ENCODE results near the gene SIVA1.
"Not testable (repeated sequence)": the region's sequence is repeated elsewhere in the genome, so short reads cannot be mapped to it uniquely, and the experiment has no call there.

The SIVA1 gene

DNA sequence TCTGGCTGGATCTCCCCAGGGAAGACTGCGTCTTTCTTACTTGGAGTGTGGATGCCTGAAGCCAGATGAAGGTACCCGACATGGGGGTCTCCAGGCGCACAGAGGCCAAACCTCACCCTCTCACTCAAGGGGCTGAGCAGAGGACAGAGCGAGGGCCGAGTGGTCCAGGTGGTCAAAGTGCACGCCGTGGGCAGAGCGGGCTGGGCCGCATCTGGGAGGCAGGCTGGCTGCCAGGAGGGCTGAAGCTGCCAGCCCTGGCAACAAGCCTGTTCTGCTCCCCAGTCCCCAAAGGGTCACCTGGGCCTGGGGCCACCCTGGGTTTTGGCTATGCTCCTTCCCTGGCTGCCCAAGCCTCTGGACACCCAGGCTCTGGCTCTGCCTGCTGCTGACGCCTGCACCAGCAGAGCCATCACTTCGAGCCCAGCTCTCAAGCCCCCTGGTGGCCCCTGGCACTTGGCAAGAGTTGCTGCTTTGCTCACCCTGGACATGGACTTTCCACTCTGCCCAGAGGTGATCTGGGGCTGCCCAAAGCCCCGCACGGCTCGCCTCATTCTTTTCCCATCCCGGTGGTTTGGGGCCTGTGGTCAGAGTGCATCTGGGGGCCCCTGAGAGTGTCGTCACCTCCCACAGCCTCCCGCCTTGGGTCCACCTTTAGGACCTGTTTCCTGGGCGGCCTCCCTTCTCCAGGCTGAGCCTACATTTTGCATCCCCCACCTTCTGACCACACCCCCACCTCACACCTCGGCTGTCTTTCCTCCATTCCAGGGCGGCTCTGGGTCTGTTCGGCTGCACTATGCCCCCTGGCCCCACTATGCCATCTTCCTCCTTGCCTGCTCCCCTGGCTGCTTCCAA, 26.1 kb upstream of the SIVA1 start:
- peaks cover under 1% of the 10 kb centered on the region for H3K4me1 ChIP-seq (ENCODE audit: insufficient read depth, poor library complexity, severe bottlenecking)
- peaks cover under 1% of the 10 kb centered on the region for H3K36me3 ChIP-seq (ENCODE audit: low read depth)
- no peak for DNase-seq (ENCODE audit: low spot score)
- TF ChIP-seq, protein P1, sequence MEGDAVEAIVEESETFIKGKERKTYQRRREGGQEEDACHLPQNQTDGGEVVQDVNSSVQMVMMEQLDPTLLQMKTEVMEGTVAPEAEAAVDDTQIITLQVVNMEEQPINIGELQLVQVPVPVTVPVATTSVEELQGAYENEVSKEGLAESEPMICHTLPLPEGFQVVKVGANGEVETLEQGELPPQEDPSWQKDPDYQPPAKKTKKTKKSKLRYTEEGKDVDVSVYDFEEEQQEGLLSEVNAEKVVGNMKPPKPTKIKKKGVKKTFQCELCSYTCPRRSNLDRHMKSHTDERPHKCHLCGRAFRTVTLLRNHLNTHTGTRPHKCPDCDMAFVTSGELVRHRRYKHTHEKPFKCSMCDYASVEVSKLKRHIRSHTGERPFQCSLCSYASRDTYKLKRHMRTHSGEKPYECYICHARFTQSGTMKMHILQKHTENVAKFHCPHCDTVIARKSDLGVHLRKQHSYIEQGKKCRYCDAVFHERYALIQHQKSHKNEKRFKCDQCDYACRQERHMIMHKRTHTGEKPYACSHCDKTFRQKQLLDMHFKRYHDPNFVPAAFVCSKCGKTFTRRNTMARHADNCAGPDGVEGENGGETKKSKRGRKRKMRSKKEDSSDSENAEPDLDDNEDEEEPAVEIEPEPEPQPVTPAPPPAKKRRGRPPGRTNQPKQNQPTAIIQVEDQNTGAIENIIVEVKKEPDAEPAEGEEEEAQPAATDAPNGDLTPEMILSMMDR (IDR thresholded peaks at IDR 0.05; ENCODE audit: poor library complexity, severe bottlenecking): no peak
- no peak for ATAC-seq (ENCODE audit: low read depth)
- no peaks in the 10 kb centered on the region for H3K9me3 ChIP-seq (ENCODE audit: severe bottlenecking)
- H3K4me3 ChIP-seq (ENCODE audit: severe bottlenecking): no peak overlapping the region
- H3K27ac ChIP-seq (ENCODE audit: poor library complexity, severe bottlenecking): no peak overlapping the region
- no peaks in the 10 kb centered on the region for H3K27me3 ChIP-seq (ENCODE audit: insufficient read depth, poor library complexity, severe bottlenecking)

DNA sequence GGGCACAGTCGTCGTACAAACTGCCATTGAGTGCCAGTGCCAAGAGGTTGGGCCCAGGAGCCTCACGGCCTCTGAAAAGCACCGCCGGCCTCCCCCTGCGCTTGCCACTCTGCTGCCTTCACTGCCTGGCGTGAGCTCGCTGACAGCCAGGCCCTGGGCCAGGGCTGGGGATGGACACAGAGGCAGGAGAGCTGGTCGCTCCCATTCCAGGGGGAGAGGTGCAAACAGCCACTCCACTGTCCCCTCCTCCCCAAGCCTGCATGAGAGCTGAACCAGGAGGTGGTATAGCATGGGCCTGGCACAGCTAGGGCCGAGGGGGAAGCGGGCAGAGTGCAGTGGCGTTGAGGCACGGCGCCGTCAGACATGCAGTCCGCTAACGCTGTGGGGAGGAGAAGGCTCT, 24.3 kb upstream of the SIVA1 start:
- Histone ChIP-seq H3K4me3 (ENCODE audit: severe bottlenecking) (no peak overlapping the region), H3K36me3 (ENCODE audit: low read depth) (no peaks in the 10 kb centered on the region), H3K4me1 (ENCODE audit: insufficient read depth, poor library complexity, severe bottlenecking) (peaks cover 18% of the 10 kb centered on the region), H3K27me3 (ENCODE audit: insufficient read depth, poor library complexity, severe bottlenecking) (no peaks in the 10 kb centered on the region), H3K27ac (ENCODE audit: poor library complexity, severe bottlenecking) (no peak overlapping the region), H3K9me3 (ENCODE audit: severe bottlenecking) (no peaks in the 10 kb centered on the region)
- ATAC-seq (ENCODE audit: low read depth) (no peak), DNase-seq (ENCODE audit: low spot score) (no peak)
- TF ChIP-seq, protein P1 (IDR thresholded peaks at IDR 0.05; ENCODE audit: poor library complexity, severe bottlenecking): no peak

DNA sequence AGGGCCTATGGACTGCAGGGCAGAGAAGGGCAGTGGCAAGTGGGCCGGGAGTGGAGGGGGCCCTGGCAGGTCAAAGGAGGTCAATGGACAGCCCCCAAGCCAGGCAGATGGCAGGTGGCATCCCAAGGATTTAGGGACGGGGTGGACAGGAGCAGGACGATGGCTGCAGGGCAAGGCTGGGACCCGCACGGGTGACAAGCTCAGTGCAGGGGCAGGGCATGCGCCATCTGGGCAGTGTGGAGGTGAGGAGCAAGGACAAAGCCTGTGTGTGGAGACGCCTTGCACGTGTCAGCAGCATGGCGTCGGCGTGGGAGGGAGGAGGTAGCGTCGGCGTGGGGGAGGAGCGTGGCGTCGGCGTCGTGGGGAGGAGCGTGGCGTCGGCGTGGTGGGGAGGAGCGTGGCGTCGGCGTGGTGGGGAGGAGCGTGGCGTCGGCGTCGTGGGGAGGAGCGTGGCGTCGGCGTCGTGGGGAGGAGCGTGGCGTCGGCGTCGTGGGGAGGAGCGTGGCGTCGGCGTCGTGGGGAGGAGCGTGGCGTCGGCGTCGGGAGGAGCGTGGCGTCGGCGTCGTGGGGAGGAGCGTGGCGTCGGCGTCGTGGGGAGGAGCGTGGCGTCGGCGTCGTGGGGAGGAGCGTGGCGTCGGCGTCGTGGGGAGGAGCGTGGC, 23.6 kb upstream of the SIVA1 start:
- not testable (repeated sequence) for DNase-seq (ENCODE audit: low spot score); H3K36me3 ChIP-seq (ENCODE audit: low read depth); H3K27me3 ChIP-seq (ENCODE audit: insufficient read depth, poor library complexity, severe bottlenecking); H3K27ac ChIP-seq (ENCODE audit: poor library complexity, severe bottlenecking); H3K9me3 ChIP-seq (ENCODE audit: severe bottlenecking); ATAC-seq (ENCODE audit: low read depth); H3K4me3 ChIP-seq (ENCODE audit: severe bottlenecking)
- peaks cover 25% of the 10 kb centered on the region for H3K4me1 ChIP-seq (ENCODE audit: insufficient read depth, poor library complexity, severe bottlenecking)

DNA sequence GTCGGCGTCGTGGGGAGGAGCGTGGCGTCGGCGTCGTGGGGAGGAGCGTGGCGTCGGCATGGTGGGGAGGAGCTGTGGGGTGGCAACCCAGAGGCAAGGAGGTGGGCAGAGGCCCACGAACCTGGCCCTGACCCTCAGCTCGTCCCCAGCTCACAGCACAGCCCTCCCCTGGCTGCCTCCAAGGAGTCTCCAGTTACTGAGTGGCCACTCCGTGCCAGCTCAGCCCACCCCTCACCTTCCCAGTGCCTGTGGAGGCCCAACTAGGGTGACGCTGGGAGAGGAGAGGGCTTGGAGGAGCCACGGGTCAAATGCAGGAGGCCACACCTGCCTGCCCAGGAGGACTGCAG, 23.1 kb upstream of the SIVA1 start:
- Histone ChIP-seq H3K27me3 (ENCODE audit: insufficient read depth, poor library complexity, severe bottlenecking) (no peaks in the 10 kb centered on the region), H3K27ac (ENCODE audit: poor library complexity, severe bottlenecking) (no peak overlapping the region), H3K36me3 (ENCODE audit: low read depth) (no peaks in the 10 kb centered on the region), H3K9me3 (ENCODE audit: severe bottlenecking) (no peaks in the 10 kb centered on the region), H3K4me1 (ENCODE audit: insufficient read depth, poor library complexity, severe bottlenecking) (peaks cover 26% of the 10 kb centered on the region), H3K4me3 (ENCODE audit: severe bottlenecking) (no peak overlapping the region)
- TF ChIP-seq, protein P1 (IDR thresholded peaks at IDR 0.05; ENCODE audit: poor library complexity, severe bottlenecking): no peak
- DNase-seq (ENCODE audit: low spot score): no peak
- no peak for ATAC-seq (ENCODE audit: low read depth)

DNA sequence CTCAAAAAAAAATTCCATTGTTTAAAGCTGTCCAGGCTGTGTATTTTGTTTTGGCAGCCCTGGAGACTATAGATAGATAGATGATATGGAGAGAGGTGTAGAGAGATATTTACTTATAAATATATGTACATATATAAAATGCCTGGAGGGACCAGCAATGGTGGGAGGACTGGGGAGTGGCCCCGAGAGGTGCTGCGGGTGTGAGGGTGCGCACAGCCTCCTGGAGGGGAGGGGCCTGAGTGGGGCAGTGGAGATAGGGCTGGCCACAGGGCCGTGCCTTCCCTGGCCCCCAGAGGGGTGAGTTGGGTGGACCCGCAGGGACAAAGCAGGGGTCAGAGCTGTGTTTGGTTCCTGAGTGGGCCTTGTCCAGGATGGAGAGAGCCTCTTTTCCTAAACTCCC, 22.5 kb upstream of the SIVA1 start:
- DNase-seq (ENCODE audit: low spot score) (no peak), ATAC-seq (ENCODE audit: low read depth) (no peak)
- Histone ChIP-seq H3K27me3 (ENCODE audit: insufficient read depth, poor library complexity, severe bottlenecking) (no peaks in the 10 kb centered on the region), H3K36me3 (ENCODE audit: low read depth) (no peaks in the 10 kb centered on the region), H3K4me1 (ENCODE audit: insufficient read depth, poor library complexity, severe bottlenecking) (peaks cover 29% of the 10 kb centered on the region), H3K9me3 (ENCODE audit: severe bottlenecking) (no peaks in the 10 kb centered on the region), H3K27ac (ENCODE audit: poor library complexity, severe bottlenecking) (no peak overlapping the region), H3K4me3 (ENCODE audit: severe bottlenecking) (no peak overlapping the region)
- TF ChIP-seq, protein P1 (IDR thresholded peaks at IDR 0.05; ENCODE audit: poor library complexity, severe bottlenecking): no peak
